Neural progenitor cell (in vitro differentiated cells): ENCODE results near the gene ANK3. TPM values are rescaled to one million over a fixed set of nuclear protein-coding genes. Genes with fewer than 3 reads are reported as not detected.

ENCODE experiments used
- DNase-seq: peaks from one replicate; pipeline ENCODE4 v3.0.0-alpha.2; 2016; ENCODE audit warnings: low spot score
- H2AFZ ChIP-seq: fragments of 200-600 bp; sonication (generic); replicated peaks from 2 replicates; pipeline ENCODE4 v1.6.1; 2016; ENCODE audit warnings: antibody characterized with exemption
- H3F3A ChIP-seq: fragments of 200-600 bp; sonication (generic); 2 replicates; pipeline ENCODE4 v1.6.1; 2016; ENCODE audit warnings: antibody characterized with exemption, low read depth
- H3K27ac ChIP-seq: fragments of 200-600 bp; sonication (generic); 2 replicates; pipeline ENCODE4 v1.5.1; 2016; ENCODE audit warnings: mild to moderate bottlenecking
- H3K27me3 ChIP-seq: fragments of 200-600 bp; sonication (generic); 2 replicates; pipeline ENCODE4 v1.6.1; 2016; ENCODE audit warnings: mild to moderate bottlenecking, moderate library complexity
- H3K36me3 ChIP-seq: fragments of 200-600 bp; sonication (generic); 2 replicates; pipeline ENCODE4 v1.5.1; 2016
- H3K4me1 ChIP-seq: fragments of 200-600 bp; sonication (generic); 2 replicates; pipeline ENCODE4 v1.6.1; 2016; ENCODE audit warnings: mixed run types
- H3K4me2 ChIP-seq: fragments of 200-600 bp; sonication (generic); 2 replicates; pipeline ENCODE4 v1.6.1; 2016
- H3K4me3 ChIP-seq: fragments of 200-600 bp; sonication (generic); 2 replicates; pipeline ENCODE4 v1.5.1; 2016
- H3K79me2 ChIP-seq: fragments of 200-600 bp; sonication (generic); 2 replicates; pipeline ENCODE4 v1.6.1; 2016; ENCODE audit warnings: low read depth
- H3K9ac ChIP-seq: fragments of 200-600 bp; sonication (generic); 2 replicates; pipeline ENCODE4 v1.6.1; 2016
- H3K9me3 ChIP-seq: fragments of 200-600 bp; sonication (generic); 2 replicates; pipeline ENCODE4 v1.5.1; 2016; ENCODE audit warnings: low read depth
- H4K20me1 ChIP-seq: fragments of 200-600 bp; sonication (generic); 2 replicates; pipeline ENCODE4 v1.6.1; 2016; ENCODE audit warnings: low read depth
- H3K27ac Mint-ChIP-seq: 3 replicates; pipeline ENCODE4 v1.8.0; 2021; ENCODE audit warnings: mixed read lengths
- H3K27me3 Mint-ChIP-seq: 2 replicates; pipeline ENCODE4 v1.8.0; 2022; ENCODE audit warnings: low read depth, mild to moderate bottlenecking, inconsistent platforms, moderate library complexity, mixed read lengths; ENCODE audit not compliant: insufficient read depth
- H3K36me3 Mint-ChIP-seq: 3 replicates; pipeline ENCODE4 v1.8.0; 2021; ENCODE audit warnings: mixed read lengths
- H3K4me1 Mint-ChIP-seq: 3 replicates; pipeline ENCODE4 v1.8.0; 2021; ENCODE audit warnings: mixed read lengths
- H3K4me3 Mint-ChIP-seq: 3 replicates; pipeline ENCODE4 v1.8.0; 2021; ENCODE audit warnings: mild to moderate bottlenecking, moderate library complexity, mixed read lengths
- H3K9me3 Mint-ChIP-seq: 3 replicates; pipeline ENCODE4 v1.8.0; 2020; ENCODE audit warnings: mixed read lengths
- CTCF ChIP-seq: fragments of 200-600 bp; sonication (generic); IDR thresholded peaks from 2 replicates; pipeline ENCODE4 v1.5.1; 2017; ENCODE audit warnings: antibody characterized with exemption, mild to moderate bottlenecking
- EZH2 ChIP-seq: fragments of 200-600 bp; sonication (generic); IDR thresholded peaks from 2 replicates; pipeline ENCODE4 v1.6.1; 2017; ENCODE audit warnings: antibody characterized with exemption, mild to moderate bottlenecking, moderate library complexity
- EZH2phosphoT487 ChIP-seq: fragments of 200-600 bp; sonication (generic); IDR thresholded peaks from 2 replicates; pipeline ENCODE4 v1.6.1; 2017; ENCODE audit warnings: antibody characterized with exemption
- total RNA-seq: library from RNA; depleted of rRNA; stranded (reverse); fragments of >200 nt; gene quantifications from 2 replicates; pipeline ENCODE4 v1.2.3, GENCODE V29; 2015; ENCODE audit warnings: low replicate concordance

Gene ANK3
- total RNA-seq, 1 donor from 2014 or later, result 54.1 TPM

DNA sequence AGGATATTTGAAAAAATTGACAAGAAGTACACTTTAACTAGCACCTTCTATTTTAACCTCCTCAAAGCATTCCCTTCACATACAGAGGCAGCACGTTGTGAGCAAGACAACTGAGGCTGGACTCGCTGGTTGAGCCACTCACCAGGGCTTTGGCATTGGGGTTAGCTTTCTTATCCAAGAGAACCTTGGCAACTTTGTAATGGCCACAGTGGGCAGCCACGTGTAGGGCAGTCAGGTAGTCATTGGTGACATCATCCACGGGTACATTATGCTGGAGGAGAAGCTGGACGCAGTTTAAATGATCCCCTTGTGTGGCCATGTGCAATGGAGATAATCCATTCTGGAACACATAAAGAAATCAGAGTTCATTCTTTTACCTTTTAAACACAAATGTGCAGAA, 181.8 kb downstream of the ANK3 start:
- Mint-ChIP-seq H3K9me3 (no peaks in the 10 kb centered on the region), H3K4me1 (no peaks in the 10 kb centered on the region), H3K4me3 (no peak overlapping the region), H3K27ac (no peak overlapping the region), H3K36me3 (no peaks in the 10 kb centered on the region), H3K27me3 (no peaks in the 10 kb centered on the region)
- no peak overlapping the region for H2AFZ ChIP-seq
- no peaks in the 10 kb centered on the region for H3K36me3 ChIP-seq
- H3K4me1 ChIP-seq, result no peaks in the 10 kb centered on the region
- H3K4me2 ChIP-seq, result no peak overlapping the region
- no peak overlapping the region for H3K9ac ChIP-seq
- DNase-seq, result no peak
- no peaks in the 10 kb centered on the region for H4K20me1 ChIP-seq
- H3K9me3 ChIP-seq, result no peaks in the 10 kb centered on the region
- no peaks in the 10 kb centered on the region for H3K27me3 ChIP-seq
- no peak for TF ChIP-seq EZH2
- TF ChIP-seq CTCF, result no peak
- no peak for TF ChIP-seq EZH2phosphoT487
- no peak overlapping the region for H3K27ac ChIP-seq
- no peaks in the 10 kb centered on the region for H3K79me2 ChIP-seq
- no peaks in the 10 kb centered on the region for H3F3A ChIP-seq
- no peak overlapping the region for H3K4me3 ChIP-seq

DNA sequence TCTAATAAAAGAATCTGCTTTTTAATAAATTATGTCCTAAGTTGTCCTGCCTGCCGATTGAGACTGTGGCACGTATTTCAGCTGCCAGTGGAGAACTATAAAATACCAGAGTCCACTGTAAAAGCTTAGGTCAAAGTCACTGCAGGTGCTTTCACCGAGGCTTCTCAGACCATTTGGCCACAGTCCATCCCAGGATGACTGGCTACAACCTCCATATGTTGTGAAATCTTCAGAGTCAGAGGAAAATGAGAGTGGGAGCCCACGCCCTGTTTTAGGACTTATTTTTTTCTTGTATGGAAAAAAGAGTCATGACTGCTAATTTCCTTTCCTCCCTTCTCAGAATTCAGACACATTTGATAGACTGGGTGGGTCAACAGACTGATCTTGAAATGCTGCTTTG, 182.9 kb downstream of the ANK3 start:
- Mint-ChIP-seq H3K4me3 (no peak overlapping the region), H3K9me3 (no peaks in the 10 kb centered on the region), H3K4me1 (no peaks in the 10 kb centered on the region), H3K36me3 (no peaks in the 10 kb centered on the region), H3K27ac (no peak overlapping the region), H3K27me3 (no peaks in the 10 kb centered on the region)
- Histone ChIP-seq H3K4me2 (no peak overlapping the region), H3F3A (no peaks in the 10 kb centered on the region), H3K27ac (no peak overlapping the region), H3K9ac (no peak overlapping the region), H2AFZ (no peak overlapping the region), H3K4me1 (no peaks in the 10 kb centered on the region), H3K27me3 (no peaks in the 10 kb centered on the region), H3K36me3 (no peaks in the 10 kb centered on the region), H4K20me1 (no peaks in the 10 kb centered on the region), H3K9me3 (no peaks in the 10 kb centered on the region), H3K4me3 (no peak overlapping the region), H3K79me2 (no peaks in the 10 kb centered on the region)
- no peak for DNase-seq
- TF ChIP-seq EZH2, result no peak
- no peak for TF ChIP-seq EZH2phosphoT487
- TF ChIP-seq CTCF, result no peak

DNA sequence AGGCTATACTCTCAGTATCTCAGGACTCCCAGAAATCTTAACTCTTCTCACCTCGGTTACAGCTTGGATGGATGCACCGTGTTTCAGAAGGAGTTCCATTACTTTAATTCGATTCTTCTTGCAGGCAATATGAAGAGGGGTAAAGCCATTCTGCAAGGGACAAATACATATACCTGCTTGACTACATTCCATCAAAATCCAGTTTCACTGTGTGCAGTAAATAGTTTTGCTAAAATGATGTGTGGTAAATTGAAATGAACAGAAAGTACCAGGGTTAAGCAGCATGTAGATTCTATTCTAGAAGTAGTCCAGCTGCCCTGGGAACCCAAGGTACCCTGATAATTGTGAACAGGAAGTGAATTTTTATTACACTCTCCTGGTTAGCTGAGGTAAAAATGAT, 183.9 kb downstream of the ANK3 start:
- TF ChIP-seq CTCF (no peak), EZH2phosphoT487 (no peak), EZH2 (no peak)
- H3K27me3 ChIP-seq, result no peaks in the 10 kb centered on the region
- no peak overlapping the region for H3K27ac Mint-ChIP-seq
- no peaks in the 10 kb centered on the region for H3F3A ChIP-seq
- H3K27me3 Mint-ChIP-seq, result no peaks in the 10 kb centered on the region
- no peak overlapping the region for H3K4me3 Mint-ChIP-seq
- no peaks in the 10 kb centered on the region for H3K36me3 ChIP-seq
- H2AFZ ChIP-seq, result no peak overlapping the region
- no peaks in the 10 kb centered on the region for H3K4me1 Mint-ChIP-seq
- no peak overlapping the region for H3K27ac ChIP-seq
- no peaks in the 10 kb centered on the region for H3K9me3 ChIP-seq
- no peak overlapping the region for H3K4me3 ChIP-seq
- H3K36me3 Mint-ChIP-seq, result no peaks in the 10 kb centered on the region
- H3K4me1 ChIP-seq, result no peaks in the 10 kb centered on the region
- DNase-seq, result no peak
- H3K9me3 Mint-ChIP-seq, result no peaks in the 10 kb centered on the region
- no peaks in the 10 kb centered on the region for H3K79me2 ChIP-seq
- H3K9ac ChIP-seq, result no peak overlapping the region
- H4K20me1 ChIP-seq, result no peaks in the 10 kb centered on the region
- H3K4me2 ChIP-seq, result no peak overlapping the region
